ENCODE measurements around the gene NLGN1.
"Not testable (repeated sequence)": the region's sequence is repeated elsewhere in the genome, so short reads cannot be mapped to it uniquely, and the experiment has no call there.

The NLGN1 gene

GRCh38 chr3:173568623-173569022 is 171.1 kb downstream of the NLGN1 start:
- no peak for DNase-seq

GRCh38 chr3:173583496-173583895 is 186.0 kb downstream of the NLGN1 start:
- DNase-seq, result no peak

GRCh38 chr3:173584093-173584837 is 186.7 kb downstream of the NLGN1 start:
- DNase-seq, result peak; percentile 81

- DNase-seq, result peak; percentile 81
Measured at GRCh38 chr3:173584838-173585831, 187.6 kb downstream of the NLGN1 start.

GRCh38 chr3:173586166-173586565 is 188.6 kb downstream of the NLGN1 start:
- DNase-seq, result no peak

GRCh38 chr3:173587055-173587454 is 189.5 kb downstream of the NLGN1 start:
- DNase-seq, result no peak

GRCh38 chr3:173588556-173588955 is 191.0 kb downstream of the NLGN1 start:
- peak; percentile 5 for DNase-seq

- DNase-seq, result no peak
Measured at GRCh38 chr3:173589116-173589515, 191.6 kb downstream of the NLGN1 start.

GRCh38 chr3:173591401-173591800 is 193.9 kb downstream of the NLGN1 start:
- DNase-seq, result no peak

- DNase-seq, result not testable (repeated sequence)
Measured at GRCh38 chr3:173594881-173595280, 197.3 kb downstream of the NLGN1 start.

GRCh38 chr3:173599673-173600072 is 202.1 kb downstream of the NLGN1 start:
- DNase-seq, result no peak

- no peak for DNase-seq
Measured at GRCh38 chr3:173614522-173614921, 217.0 kb downstream of the NLGN1 start.

- peak; percentile 50 for DNase-seq
Measured at GRCh38 chr3:173615661-173616060, 218.1 kb downstream of the NLGN1 start.

GRCh38 chr3:173617490-173617889 is 219.9 kb downstream of the NLGN1 start:
- DNase-seq, result peak; percentile 76

- no peak for DNase-seq
Measured at GRCh38 chr3:173618148-173618547, 220.6 kb downstream of the NLGN1 start.

- DNase-seq, result no peak
Measured at GRCh38 chr3:173618703-173619102, 221.2 kb downstream of the NLGN1 start.

- no peak for DNase-seq
Measured at GRCh38 chr3:173622166-173622565, 224.6 kb downstream of the NLGN1 start.

- DNase-seq, result no peak
Measured at GRCh38 chr3:173624086-173624485, 226.5 kb downstream of the NLGN1 start.

- DNase-seq, result no peak
Measured at GRCh38 chr3:173630849-173631248, 233.3 kb downstream of the NLGN1 start.

- DNase-seq, result no peak
Measured at GRCh38 chr3:173632945-173633344, 235.4 kb downstream of the NLGN1 start.

GRCh38 chr3:173635826-173636225 is 238.3 kb downstream of the NLGN1 start:
- no peak for DNase-seq

- DNase-seq, result no peak
Measured at GRCh38 chr3:173639098-173639497, 241.6 kb downstream of the NLGN1 start.

- no peak for DNase-seq
Measured at GRCh38 chr3:173641696-173642095, 244.2 kb downstream of the NLGN1 start.
